Measurements from ENCODE around the gene RPS17.
"Not testable (repeated sequence)": the region's sequence is repeated elsewhere in the genome, so short reads cannot be mapped to it uniquely, and the experiment has no call there.

- not testable (repeated sequence) for TF ChIP-seq CTCF, POLR2A (IDR thresholded peaks at IDR 0.05)
These were observed 33.2 kb downstream of the RPS17 start for GRCh38 chr15:82507087-82507486.
